Fibroblast of skin of scalp (primary cell): ENCODE measurements around the gene DTX2.
"Not testable (repeated sequence)": the region's sequence is repeated elsewhere in the genome, so short reads cannot be mapped to it uniquely, and the experiment has no call there.

Source experiments
- DNase-seq: peaks from one replicate; pipeline ENCODE4 v3.0.0-alpha.2; 2013

The DTX2 gene

DNA sequence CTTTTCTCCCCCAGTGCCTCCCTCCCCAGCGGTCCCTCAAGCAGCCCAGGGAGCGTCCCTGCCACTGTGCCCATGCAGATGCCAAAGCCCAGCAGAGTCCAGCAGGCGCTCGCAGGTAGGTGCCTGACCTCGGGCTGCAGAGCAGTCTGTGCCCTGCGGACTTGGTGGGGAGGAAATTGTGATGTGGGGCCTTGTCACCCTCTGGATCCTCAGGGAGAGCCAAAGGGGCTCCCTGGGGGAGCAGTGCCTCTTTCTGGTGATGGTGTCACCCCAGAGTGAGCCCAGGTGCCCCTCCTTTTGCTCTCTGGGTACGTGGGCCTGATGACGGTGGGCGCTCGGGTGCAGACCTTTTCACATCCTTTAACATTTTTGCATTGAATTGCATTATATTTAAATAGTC, 30.6 kb downstream of the DTX2 start:
- not testable (repeated sequence) for DNase-seq

DNA sequence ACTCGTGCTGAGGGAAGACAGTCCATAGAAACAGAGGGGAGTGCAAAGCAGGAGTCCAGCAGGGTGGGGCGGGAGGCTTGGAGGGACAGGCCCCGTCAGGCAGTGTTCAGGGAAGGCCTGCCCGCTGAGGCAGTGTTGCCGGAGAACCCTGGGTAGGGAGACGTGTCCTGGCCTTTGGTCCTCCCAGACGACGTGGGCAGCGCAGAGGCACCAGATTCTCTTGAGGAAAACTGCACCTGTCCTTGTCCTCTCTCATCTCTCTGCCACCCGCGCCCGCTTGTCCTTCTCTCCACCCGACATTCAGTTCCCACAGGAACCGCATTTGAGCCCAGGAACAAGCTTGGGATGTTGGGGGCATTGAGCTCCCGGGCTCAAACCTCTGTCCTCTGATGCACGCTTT, 34.2 kb downstream of the DTX2 start:
- DNase-seq = not testable (repeated sequence)

DNA sequence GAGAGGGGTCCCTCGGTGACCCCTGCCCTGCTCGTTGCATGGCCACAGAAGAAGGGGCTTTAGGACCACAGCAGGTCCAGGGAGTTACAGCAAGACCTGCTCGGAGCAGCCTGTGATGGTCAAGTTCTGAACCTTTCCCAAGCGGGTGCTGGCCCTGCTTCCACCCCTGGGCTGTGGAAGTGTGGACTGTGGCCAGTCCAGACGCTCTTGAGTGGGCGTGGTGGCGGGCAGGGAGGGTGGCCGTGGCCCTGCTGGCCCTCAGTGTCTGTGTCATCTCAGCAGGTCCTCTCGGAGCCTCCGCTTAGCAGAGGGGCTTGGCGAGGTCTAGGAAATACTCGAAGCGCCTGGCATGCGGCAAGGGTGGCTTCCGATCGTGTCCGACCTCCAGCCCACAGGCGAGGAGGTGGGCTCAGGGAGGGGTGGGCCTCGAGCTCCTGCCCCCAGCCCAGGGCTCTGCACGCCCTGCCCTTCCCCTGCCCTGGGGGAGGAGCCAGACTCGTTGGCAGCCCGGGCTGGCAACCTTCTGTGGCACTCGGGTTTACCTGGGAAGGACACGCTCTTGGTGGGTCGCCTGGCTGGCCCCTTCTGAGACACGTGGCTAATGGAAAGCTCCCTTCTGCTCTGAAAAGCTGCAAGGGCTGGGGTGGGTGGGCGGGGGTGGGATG, 36.5 kb downstream of the DTX2 start:
- DNase-seq = not testable (repeated sequence)

DNA sequence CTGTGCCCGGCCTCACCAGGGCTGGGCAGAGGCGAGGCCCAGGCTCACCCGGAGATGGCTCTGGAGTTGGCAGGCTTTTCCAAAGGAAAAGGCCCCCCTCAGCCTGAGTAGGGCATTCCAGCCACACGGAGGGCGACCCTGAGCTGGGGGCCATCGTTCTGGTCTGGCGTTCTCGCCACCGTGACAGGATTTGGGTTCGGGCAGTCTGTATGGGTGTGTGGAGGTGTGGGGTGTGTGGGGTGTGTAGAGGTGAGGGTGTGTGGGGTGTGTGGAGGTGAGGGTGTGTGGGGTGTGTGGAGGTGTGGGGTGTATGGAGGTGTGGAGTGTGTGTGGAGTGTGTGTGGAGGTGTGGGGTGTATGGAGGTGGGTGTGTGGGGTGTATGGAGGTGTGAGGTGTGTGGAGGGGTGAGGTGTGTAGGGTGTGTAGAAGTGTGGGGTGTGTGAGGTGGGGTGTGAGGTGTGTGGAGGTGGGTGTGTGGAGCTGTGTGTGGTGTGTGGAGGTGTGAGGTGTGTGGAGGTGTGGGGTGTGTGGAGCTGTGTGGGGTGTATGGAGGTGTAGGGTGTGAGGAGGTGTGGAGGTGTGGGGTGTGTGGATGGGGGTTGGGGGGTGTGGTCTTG, 37.2 kb downstream of the DTX2 start:
- not testable (repeated sequence) for DNase-seq

DNA sequence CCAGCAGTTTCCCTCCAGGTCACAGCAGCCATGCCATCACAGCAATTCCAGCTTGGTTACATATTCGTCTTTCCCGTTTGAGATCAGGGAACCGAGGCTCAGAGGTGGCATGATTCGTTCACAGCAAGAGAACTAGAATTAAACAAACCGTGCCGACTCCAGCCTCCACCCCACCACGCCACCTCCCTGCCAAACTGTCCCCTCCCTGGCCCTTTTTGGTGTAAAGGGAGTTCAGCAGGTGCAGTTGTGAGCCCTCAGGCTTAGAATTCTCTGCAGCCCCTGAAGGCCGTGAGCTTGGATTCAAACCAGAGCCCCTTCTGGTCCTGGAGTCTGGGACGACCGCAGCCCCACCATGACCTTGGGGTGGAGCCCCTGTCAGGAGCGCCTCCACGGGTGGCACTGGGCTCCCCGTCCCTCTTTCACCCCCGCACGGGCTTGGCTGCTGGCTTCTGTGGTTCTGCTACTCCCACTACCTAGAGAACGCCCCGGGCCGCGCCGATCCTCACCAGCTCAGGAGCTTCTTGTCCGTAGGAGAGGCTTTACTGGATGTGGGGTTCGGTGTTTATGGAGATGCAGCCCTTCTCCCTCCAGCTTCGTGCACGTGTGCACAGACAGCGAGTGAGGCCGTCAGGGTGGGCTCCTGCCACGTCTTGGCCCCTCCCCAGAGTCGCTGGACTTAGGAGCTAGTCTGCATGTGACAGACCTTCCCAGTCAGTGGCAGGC, 37.9 kb downstream of the DTX2 start:
- DNase-seq = not testable (repeated sequence)

DNA sequence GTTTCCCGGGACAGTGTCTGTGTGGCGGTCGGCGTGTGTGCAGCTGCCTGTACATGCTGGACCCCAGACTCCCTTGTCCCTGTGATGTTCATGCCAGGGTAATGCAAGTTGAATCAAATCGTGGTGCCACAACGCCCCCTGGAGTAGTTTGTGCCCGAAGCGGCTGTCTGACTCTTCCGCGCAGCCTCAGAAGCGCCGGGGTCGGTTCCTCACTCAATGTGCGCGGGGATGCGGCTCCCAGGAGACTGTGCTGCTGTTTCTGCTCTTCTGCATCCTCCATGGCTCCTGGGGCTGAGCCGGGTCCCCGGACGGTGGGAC, 38.4 kb downstream of the DTX2 start:
- not testable (repeated sequence) for DNase-seq

DNA sequence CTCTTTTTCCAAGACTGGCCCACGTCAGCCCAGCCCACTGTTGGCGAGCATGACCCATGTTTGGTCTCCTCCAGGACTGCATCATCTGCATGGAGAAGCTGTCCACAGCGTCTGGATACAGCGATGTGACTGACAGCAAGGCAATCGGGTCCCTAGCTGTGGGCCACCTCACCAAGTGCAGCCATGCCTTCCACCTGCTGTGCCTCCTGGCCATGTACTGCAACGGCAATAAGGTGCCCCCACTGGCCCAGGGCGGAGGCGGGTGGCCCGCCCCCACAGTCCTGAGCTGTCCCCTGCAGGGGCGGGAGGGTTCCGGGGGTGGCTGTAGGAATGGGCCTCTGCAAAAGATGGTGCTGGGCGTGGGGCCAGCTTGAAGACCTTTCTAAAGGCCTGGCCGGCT, 40.7 kb downstream of the DTX2 start:
- DNase-seq = not testable (repeated sequence)

DNA sequence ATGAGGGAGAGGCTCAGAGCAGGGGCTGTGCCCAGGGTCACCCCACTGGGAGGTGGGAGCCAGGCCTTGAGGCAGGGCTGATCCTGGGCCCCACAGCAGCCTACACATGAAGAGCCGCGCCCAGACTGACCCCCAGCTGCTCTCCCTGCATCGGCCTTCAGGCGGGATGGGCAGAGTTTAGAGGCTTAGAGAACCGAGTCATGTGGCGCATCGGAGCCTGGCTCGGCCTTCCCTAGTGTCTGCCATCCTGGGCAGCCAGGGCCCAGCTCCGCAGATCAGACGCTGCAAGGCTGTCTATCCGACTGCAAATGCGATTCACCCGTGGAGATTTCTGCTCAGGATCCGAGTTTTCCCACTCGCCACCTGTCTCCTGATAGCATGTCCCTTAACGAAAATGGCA, 41.3 kb downstream of the DTX2 start:
- not testable (repeated sequence) for DNase-seq

DNA sequence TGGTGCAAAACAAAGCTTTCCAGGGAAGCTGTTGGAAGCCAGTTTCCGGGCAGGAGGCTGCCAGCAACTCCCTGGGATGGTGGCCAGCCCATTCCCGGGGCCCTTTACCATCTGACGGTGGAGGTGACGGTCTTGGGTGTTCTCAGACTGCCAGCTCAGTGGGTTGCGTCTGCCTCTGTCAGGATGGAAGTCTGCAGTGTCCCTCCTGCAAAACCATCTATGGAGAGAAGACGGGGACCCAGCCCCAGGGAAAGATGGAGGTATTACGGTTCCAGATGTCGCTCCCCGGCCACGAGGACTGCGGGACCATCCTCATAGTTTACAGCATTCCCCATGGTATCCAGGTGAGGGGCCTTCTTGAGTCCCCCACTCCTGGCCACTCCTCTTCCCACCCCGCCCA, 41.7 kb downstream of the DTX2 start:
- DNase-seq = not testable (repeated sequence)

DNA sequence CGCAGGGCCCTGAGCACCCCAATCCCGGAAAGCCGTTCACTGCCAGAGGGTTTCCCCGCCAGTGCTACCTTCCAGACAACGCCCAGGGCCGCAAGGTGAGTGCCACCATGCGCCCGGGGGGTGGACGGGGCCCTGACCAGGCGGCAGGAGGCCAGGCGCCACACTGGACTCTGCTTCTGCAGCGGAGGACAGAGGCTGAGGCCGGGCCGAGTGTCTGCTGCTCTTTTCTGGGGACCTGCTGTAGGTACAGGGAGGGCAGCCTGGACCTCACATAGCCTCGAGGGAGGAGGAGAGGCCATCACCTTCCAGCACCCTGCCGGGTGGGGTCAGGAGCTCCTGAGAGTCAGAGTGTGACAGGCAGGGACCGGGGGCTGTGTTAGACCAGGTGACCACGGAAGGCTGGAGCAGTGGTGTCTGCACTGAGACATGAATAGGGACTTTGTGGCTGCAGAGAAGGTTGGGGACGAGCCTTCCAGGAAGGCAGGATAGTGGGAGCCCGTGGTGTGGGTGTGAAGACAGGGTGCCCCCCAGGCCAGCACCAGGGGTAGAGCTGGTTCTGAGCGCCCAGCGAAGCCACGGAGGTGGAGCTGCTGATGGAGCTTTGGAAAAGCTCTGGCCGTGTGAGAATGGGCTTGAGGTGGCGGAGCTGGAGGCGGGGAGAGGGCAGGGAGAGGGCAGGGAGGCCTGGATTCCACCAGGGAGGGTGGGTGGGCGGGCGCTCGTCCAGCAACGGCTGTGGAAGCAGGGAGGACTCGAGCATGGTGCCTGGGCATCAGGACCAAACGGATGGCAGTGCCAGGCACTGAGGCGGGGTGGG, 43.0 kb downstream of the DTX2 start:
- DNase-seq = not testable (repeated sequence)

DNA sequence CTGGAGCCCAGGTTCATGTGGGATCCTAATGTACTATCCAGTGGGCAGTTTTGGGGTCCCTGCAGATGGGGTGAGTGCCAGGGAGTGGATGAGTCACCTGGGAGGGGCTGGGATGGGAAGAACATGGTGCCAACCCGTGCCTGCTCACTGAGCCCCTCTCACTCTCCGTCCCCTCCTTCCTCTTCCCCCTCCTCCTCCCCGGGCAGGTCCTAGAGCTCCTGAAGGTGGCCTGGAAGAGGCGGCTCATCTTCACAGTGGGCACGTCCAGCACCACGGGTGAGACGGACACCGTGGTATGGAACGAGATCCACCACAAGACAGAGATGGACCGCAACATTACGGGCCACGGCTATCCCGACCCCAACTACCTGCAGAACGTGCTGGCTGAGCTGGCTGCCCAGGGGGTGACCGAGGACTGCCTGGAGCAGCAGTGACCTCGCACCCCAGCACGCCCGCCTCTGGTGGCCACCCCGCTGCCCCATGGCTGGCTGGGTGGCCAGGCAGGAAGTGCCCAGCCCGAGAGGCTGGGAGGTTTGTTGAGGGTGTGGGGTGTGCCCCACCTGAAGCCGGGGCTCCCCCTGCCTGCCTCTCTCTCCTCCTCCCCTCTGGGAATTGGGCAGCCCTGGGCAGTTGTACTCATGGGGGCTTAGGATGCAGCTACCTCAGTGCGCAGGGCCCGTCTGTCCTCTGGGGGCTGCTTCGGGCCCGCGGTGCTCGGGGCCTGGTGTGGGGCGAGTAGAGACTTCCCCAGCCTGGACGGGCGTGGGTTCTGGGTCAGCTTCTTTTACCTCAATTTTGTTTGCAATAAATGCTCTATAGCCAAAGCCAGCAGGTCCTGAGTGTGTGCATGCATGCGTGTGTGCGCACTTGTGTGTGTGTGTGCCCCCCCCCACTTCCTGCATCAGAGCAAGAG, 43.9 kb downstream of the DTX2 start:
- DNase-seq = no peak

DNA sequence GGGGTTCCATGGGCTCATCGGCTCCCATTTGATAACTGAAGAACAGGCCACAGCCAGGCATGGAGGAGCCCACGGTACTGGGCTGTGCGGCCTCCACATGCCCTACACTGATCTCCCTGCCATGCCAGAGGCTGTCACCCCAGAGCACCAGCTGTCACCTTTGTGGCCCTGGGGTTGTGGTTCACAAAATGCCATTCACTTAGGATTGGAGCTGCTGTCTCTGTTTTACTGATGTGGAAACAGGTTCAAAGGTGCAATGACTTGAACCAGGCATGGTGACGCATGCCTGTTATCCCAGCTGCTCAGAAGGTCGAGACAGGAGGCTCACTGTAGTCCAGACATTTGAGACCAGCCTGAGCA, 44.6 kb downstream of the DTX2 start:
- no peak for DNase-seq

DNA sequence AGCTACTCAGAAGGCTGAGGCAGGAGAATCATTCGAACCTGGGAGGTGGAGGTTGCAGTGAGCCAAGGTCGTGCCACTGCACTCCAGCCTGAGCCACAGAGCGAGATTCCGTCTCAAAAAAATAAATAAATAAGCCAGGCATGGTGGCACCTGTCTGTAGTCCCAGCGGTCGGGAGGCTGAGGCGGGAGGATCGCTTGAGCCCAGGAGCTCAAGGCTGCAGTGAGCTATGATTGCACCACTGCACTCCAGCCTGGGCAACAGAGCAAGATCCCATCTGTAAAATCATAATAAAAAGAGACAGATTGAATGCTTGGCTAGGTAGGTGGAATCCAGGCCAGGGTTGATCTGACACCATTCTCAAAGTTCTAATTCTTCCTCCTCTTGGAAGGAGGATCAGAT, 45.1 kb downstream of the DTX2 start:
- not testable (repeated sequence) for DNase-seq

DNA sequence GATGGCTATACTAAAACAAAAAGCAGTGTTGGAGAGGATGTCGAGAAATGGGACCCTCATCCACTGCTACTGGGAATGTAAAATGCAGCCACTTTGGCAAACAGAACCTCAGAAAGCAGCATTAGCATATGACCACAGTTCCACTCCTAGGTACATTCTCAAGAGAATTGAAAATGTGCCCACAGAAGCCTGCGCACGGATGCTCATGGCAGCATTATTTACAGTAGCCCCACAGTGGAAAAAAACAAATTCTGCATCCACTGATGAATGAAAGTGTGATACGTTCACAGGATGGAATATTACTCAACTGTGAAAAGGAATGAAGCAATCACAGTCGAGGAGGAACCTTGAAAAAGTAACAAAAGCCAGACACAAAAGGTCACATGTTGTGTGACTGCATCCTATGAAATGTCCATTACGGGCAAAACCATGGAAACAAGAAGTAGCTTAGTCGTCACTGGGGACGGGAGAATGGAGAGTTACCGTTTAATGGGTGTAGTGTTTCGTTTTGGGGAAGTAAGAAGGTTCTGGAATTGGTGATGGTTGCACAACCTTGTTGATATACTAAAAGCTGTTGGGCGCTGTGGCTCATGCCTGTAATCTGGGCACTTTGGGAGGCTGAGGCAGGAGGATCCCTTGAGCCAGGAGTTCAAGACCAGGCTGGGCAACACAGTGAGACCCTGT, 46.4 kb downstream of the DTX2 start:
- no peak for DNase-seq

DNA sequence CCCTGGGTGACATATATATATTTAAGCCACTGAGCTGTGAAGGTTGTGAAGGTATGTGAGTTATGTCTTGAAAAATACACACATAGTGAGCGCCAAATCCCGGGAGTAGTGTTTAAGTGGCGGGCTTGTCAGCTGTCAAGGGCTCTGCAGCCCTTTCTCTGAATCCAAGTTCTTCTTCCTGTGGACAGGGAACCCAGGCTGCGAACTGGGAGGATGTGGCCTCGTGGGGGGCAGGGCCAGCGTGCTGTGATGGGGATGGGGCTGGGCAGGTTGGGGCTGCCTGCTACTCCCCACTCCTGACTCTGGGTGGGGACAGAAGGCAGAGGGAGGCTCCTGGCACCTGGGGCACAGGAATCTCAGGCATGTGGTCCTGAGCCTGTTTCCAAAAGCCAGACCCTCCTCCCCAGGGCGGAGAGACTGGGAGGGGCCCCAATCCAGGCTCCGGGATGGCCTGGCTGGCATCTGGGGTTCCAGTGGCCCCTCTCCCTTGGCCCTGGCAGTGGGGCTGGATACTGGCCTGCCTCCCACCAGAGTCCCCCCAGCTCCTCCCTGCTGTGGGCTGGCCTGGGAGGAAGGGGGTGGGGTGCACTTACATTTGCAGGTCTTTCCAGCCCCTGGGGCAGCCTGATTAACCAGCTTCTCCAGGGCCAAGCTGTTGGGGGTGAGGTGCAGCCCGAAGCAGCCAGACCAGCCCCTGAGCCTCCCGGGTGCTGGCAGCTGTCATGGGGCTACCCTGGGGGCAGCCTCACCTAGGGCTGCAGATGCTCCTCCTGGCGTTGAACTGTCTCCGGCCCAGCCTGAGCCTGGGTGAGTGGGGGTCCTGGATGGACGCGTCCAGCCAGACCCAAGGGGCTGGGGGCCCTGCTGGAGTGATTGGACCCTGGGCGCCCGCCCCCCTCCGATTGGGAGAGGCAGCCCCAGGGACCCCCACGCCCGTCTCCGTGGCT, 48.7 kb downstream of the DTX2 start, which contains the start of gene UPK3B:
TSS of gene UPK3B (plus strand) at position 622 of the 947 bp plus-strand sequence. CDS start at position 723, 101 bp downstream.
- DNase-seq = peak; percentile 18

DNA sequence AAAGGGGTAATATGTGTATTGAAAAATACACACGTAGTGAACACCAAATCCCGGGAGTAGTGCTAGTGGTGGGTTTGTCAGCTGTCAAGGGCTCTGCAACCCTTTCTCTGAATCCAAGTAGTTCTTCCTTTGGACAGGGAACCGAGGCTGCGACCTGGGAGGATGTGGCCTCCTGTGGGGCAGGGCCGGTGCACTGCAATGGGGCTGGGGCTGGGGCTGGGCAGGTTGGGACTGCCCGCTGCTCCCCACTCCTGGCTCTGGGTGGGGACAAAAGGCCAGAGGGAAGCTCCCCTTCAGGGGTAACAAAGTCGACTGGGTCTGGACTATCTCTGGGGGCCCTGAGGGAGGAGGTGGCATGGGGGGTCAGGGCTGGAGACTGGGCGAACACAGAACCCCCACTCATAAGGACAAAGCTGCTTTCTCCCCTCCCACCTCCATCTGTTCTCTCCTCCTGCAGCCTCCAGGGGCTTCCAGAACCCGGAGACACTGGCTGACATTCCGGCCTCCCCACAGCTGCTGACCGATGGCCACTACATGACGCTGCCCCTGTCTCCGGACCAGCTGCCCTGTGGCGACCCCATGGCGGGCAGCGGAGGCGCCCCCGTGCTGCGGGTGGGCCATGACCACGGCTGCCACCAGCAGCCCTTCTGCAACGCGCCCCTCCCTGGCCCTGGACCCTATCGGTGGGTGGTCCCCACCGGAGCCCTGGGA, 49.8 kb downstream of the DTX2 start:
- DNase-seq = not testable (repeated sequence)

DNA sequence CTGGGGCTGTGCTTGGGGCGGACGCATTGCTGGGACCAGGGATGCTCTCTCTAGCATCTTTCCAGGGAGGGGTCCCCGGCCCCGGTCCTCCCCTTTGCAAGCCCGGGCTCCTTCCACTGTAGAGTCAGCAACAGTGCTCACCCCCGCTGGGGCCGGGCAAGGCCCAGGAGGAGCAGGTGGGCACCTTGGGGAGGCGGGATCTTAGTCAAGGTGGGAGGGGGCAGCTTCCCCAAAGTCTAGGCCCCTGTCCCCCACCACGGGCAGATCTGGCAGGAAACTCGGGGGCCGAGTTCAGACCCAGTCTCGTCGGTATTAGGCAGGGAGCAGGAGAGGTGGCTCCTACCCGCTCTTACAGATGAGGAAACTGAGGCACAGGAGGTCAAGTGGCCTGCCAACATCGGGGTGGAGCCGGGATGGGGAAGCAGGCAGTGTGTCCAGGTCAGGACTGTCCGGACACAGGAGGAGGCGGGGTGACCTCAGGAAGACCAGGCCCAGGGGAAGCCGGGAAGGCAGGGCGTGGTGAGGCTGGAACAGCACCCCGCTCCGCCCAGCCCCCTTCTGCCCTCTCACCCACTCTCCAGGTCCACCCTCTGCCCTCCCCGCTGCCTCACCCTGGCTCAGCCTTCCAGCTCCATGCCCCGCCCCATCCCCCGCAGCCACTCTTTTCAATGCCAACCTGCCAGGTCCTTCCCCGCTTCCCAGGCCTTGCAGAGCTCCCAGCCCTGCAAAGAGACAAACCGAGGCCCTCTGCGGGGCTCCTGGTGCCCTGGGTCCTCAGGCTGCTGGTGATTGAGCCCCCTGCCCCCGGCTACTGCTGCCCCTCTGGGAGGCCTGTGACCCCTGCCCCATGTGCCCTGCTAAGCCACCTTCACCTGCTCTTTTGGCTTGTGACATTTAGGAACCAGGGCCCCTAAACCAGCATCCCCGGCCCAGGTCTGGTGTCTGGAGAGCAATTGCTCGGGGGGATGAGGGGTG, 50.7 kb downstream of the DTX2 start:
- not testable (repeated sequence) for DNase-seq
